ENCODE results near the gene OR10H5. TPM values are rescaled to one million over a fixed set of nuclear protein-coding genes. Genes with fewer than 3 reads are reported as not detected.
"Not testable (repeated sequence)": the region's sequence is repeated elsewhere in the genome, so short reads cannot be mapped to it uniquely, and the experiment has no call there.

Gene OR10H5, protein sequence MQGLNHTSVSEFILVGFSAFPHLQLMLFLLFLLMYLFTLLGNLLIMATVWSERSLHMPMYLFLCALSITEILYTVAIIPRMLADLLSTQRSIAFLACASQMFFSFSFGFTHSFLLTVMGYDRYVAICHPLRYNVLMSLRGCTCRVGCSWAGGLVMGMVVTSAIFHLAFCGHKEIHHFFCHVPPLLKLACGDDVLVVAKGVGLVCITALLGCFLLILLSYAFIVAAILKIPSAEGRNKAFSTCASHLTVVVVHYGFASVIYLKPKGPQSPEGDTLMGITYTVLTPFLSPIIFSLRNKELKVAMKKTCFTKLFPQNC
- not detected for total RNA-seq

DNA sequence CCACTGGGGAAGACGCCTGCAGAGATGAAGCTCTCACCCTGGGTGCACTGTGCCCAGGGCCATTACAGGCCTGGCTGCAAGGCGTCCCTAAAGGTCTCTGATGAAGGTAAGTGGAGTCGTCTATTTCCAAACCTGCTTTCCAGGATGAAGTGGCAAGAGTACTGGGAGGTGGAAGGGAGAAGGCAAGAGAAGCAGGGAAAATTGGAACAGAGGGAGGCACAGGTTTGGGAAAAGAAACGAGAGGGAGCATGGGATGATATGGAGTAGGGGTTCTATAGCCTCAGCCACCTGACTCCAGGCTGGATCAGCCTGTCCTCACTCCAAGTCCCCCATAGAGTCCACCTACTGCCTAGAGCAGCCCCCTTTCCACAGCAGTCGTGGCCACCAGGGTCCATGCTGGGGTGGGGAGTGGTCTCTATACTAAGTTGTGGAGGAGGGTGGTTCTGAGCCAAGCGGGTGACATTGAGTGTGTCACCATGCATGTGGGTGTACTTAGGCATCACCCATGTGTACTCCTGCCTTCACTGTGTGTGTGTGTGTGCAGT, at the start of gene OR10H5:
OR10H5 (plus strand) TSS at position 51 of the 545 bp plus-strand sequence. CDS start 6,388 bp downstream, outside the sequence.
- H3K36me3 Mint-ChIP-seq (ENCODE audit: low read depth) = no peaks in the 10 kb centered on the region
- H3K27me3 Mint-ChIP-seq = peaks cover 19% of the 10 kb centered on the region
- ATAC-seq (replicated peaks) = no peak
- H3K27ac Mint-ChIP-seq = no peak within 1 kb of the TSS
- no peaks in the 10 kb centered on the region for H3K4me1 Mint-ChIP-seq
- no peaks in the 10 kb centered on the region for H3K9me3 Mint-ChIP-seq
- no peak within 1 kb of the TSS for H3K4me3 Mint-ChIP-seq

DNA sequence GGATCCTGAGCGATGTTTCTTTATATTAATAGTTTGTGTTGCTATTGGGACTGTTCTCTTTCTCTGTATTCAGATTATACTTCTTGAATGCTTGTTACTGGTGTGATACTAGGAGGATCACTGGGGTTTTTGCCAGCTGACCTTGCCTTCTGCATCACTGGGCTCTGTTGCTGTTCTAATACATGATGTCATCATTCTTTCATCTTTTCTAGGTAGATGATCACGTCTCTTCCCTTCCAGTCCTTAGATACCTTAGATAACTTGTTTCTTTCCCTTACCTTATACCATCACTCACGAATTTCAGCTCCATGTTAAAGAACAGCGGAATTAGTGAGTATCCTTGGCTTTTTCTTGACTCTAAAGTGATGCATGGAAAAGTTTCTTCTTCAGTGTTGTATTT, 49.7 kb upstream of the OR10H5 start, which contains the start of gene OR10H3:
OR10H3 (plus strand) TSS at position 264 of the 400 bp plus-strand sequence. CDS start 3,408 bp downstream, outside the sequence.
- Mint-ChIP-seq H3K4me1 (no peaks in the 10 kb centered on the region), H3K36me3 (ENCODE audit: low read depth) (no peaks in the 10 kb centered on the region), H3K9me3 (peaks cover 13% of the 10 kb centered on the region), H3K4me3 (no peak within 1 kb of the TSS), H3K27ac (no peak within 1 kb of the TSS), H3K27me3 (peaks cover 9% of the 10 kb centered on the region)
- ATAC-seq (replicated peaks) = no peak

DNA sequence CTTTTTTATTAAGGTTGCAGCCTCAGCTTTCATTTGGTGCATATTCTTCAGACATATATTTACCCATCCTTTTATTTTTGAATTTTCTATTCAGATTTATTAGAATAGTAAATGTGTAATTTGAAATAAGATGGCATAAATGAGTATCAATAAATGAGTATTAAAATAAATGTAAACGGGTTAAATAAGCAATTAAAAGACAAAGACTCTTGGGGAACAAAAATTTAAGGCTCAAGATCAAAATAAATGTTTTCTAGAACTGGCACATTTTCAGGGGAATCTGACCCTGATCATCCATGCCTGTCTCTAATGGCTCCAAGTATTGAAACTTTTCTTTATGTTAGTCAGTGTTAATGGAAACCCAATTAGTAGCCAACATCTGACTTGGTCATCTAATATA, 46.7 kb upstream of the OR10H5 start:
- H3K27me3 Mint-ChIP-seq = peaks cover 19% of the 10 kb centered on the region
- ATAC-seq (replicated peaks) = no peak
- H3K4me1 Mint-ChIP-seq = no peaks in the 10 kb centered on the region
- no peaks in the 10 kb centered on the region for H3K36me3 Mint-ChIP-seq (ENCODE audit: low read depth)
- no peak overlapping the region for H3K27ac Mint-ChIP-seq
- H3K4me3 Mint-ChIP-seq = no peak overlapping the region
- peaks cover 13% of the 10 kb centered on the region for H3K9me3 Mint-ChIP-seq

DNA sequence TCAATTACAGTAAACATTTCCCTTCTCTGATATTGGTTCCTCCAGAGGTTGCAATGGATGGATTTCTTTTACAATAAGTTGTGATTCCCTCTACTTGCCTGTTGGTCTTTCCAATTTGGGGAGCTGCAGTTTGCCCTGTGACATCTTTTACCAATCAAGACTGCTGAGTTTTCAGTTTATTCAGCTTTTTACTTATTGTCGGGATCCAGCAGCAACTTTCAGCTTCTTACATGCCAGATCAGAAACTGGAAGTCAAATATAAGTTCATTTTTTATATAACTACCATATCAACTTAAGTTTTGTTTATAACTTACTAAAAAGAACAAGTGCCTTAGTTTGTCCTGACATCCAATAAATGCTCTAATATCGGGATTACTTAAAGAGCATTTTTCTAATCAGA, 39.2 kb upstream of the OR10H5 start:
- Mint-ChIP-seq H3K36me3 (ENCODE audit: low read depth) (no peaks in the 10 kb centered on the region), H3K4me1 (no peaks in the 10 kb centered on the region), H3K27me3 (peaks cover 31% of the 10 kb centered on the region), H3K4me3 (no peak overlapping the region), H3K27ac (no peak overlapping the region), H3K9me3 (no peaks in the 10 kb centered on the region)
- ATAC-seq (replicated peaks) = no peak

DNA sequence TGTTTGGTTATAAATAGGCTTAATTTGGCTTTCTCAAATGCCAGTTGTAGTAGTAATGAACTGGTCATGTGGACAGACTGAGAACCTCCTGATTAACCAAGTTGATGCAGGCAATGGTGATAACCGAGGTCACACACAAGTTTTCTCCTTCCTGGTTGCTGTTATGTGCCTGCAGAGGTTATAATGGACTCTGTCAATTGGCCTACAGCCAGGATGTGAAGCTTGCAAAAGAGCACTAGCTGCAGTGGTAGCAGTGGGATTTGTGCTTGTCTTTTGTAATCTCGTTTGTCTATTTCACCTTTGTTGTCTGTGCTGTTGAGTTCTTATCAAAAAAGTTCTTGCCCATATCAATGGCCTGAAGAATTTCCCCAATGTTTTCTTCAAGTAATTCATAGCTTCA, 29.1 kb upstream of the OR10H5 start:
- H3K27ac Mint-ChIP-seq = no peak overlapping the region
- H3K9me3 Mint-ChIP-seq = no peaks in the 10 kb centered on the region
- H3K4me1 Mint-ChIP-seq = no peaks in the 10 kb centered on the region
- ATAC-seq (replicated peaks) = no peak
- H3K36me3 Mint-ChIP-seq (ENCODE audit: low read depth) = no peaks in the 10 kb centered on the region
- H3K4me3 Mint-ChIP-seq = no peak overlapping the region
- peaks cover 47% of the 10 kb centered on the region for H3K27me3 Mint-ChIP-seq

DNA sequence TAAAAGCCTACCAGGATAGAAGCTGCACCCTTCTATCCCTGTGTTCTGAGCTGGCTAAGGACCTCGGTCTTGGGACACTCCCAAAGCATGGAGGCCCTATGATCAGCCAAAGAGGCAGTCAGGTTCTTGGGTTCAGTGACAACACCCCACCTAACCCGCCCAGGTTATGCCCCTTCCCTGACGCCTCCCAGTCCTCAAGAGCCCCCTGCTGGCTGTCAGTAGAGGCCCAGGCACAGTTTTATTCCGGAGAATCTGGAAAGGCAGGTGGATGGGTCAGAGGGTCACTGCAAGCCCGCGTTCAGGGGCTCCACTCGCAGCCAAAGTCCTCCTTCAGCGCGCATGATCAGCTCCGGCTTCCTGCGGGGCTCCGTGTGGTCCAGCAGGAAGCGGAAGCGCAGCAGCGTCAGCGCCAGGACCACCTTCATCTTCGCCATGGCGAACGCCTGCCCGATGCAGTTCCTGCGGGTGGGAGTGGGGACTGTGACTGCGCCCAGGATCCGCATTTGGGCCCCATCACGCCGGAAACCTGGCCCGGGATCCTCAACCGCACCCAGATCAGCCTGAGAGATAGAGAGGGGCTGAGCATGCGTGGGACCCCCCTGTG, 27.4 kb upstream of the OR10H5 start:
- peaks cover 36% of the 10 kb centered on the region for H3K27me3 Mint-ChIP-seq
- H3K36me3 Mint-ChIP-seq (ENCODE audit: low read depth) = no peaks in the 10 kb centered on the region
- ATAC-seq (replicated peaks) = no peak
- no peaks in the 10 kb centered on the region for H3K9me3 Mint-ChIP-seq
- H3K4me1 Mint-ChIP-seq = no peaks in the 10 kb centered on the region
- H3K27ac Mint-ChIP-seq = no peak overlapping the region
- no peak overlapping the region for H3K4me3 Mint-ChIP-seq

DNA sequence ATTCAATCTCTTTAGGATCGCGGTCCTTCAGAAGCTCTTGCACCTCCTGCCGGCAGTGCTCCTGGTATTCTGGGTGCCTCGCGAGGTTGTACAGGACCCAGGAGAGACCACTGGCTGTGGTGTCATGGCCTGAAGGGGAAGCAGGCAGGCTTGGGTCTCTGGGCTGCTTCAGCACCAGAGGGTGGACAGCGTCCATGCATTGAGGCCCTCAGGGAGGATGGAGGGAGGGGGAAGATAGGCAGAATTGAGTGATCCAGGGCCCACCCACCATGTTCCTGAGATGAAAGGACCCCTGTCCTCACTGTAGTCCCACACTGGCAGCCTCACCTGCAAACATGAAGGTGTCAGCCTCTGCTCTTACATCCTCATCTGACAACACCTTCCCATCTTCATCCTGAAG, 17.9 kb upstream of the OR10H5 start:
- Mint-ChIP-seq H3K9me3 (no peaks in the 10 kb centered on the region), H3K27me3 (peaks cover 27% of the 10 kb centered on the region), H3K4me3 (no peak overlapping the region), H3K36me3 (ENCODE audit: low read depth) (no peaks in the 10 kb centered on the region), H3K4me1 (no peaks in the 10 kb centered on the region), H3K27ac (no peak overlapping the region)
- no peak for ATAC-seq (replicated peaks)

DNA sequence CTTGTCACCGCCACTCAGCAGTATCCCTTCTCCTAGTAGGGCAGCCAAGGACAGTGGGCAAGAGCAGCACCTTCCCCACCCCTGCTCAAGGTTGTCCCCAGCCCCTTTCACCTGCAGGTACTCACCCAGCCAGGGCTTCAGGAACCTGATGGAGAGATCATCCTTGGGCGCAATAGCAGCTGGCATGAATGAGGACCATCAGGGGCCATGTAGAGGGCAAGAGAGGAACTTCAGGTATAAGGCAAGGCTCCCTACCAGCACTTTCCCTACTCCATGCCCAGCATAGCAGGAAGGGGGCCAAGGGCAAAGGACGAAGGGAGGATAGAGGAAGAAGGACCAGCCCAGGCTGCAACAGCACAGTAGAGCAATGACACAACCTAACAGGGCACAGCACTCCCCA, 13.3 kb upstream of the OR10H5 start:
- peaks cover 39% of the 10 kb centered on the region for H3K27me3 Mint-ChIP-seq
- not testable (repeated sequence) for H3K27ac Mint-ChIP-seq; H3K4me1 Mint-ChIP-seq; H3K9me3 Mint-ChIP-seq; H3K36me3 Mint-ChIP-seq (ENCODE audit: low read depth); H3K4me3 Mint-ChIP-seq; ATAC-seq (replicated peaks)

DNA sequence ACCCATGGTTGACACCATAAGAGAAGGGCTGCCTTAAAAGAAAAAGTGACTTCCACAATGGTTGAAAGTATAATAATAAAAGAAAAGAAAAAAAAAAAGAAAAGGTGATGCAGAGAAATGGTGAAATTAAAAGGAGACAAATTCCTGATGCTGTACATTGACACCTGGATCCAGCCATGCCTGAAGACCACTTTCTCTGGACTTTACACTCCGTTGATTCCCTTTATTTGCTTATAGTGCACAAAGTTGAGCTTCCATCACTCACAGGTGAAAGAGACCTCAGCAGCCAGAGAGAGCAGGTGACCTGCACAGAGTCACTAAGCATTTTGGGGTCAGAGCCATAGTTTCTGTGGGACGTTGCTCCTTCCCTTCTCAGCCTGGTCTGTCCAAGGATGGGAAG, 12.2 kb upstream of the OR10H5 start:
- H3K9me3 Mint-ChIP-seq = no peaks in the 10 kb centered on the region
- H3K4me1 Mint-ChIP-seq = no peaks in the 10 kb centered on the region
- no peak overlapping the region for H3K4me3 Mint-ChIP-seq
- H3K27ac Mint-ChIP-seq = no peak overlapping the region
- peaks cover 38% of the 10 kb centered on the region for H3K27me3 Mint-ChIP-seq
- H3K36me3 Mint-ChIP-seq (ENCODE audit: low read depth) = no peaks in the 10 kb centered on the region
- no peak for ATAC-seq (replicated peaks)

DNA sequence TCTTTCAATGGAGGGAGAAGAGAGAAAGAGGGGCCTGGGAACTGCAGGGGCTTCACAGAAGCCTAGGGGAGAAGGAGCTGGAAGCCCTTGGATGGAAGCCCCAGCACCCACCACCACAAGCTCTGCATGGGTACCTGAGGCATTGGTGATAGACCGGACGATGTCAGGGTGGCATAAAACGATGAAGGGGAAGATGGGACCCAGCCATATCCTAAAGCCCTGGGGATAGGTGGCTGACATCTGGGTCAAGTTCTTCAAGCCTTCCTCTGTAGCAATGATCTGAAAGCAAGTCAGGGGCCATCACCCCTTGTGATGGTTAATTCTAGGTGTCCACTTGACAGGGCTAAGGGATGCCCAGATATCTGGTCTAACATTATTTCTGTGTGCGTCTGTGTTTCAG, 11.2 kb upstream of the OR10H5 start:
- Mint-ChIP-seq H3K27me3 (peaks cover 31% of the 10 kb centered on the region), H3K9me3 (no peaks in the 10 kb centered on the region), H3K4me3 (no peak overlapping the region), H3K27ac (no peak overlapping the region), H3K36me3 (ENCODE audit: low read depth) (no peaks in the 10 kb centered on the region), H3K4me1 (no peaks in the 10 kb centered on the region)
- ATAC-seq (replicated peaks) = no peak

DNA sequence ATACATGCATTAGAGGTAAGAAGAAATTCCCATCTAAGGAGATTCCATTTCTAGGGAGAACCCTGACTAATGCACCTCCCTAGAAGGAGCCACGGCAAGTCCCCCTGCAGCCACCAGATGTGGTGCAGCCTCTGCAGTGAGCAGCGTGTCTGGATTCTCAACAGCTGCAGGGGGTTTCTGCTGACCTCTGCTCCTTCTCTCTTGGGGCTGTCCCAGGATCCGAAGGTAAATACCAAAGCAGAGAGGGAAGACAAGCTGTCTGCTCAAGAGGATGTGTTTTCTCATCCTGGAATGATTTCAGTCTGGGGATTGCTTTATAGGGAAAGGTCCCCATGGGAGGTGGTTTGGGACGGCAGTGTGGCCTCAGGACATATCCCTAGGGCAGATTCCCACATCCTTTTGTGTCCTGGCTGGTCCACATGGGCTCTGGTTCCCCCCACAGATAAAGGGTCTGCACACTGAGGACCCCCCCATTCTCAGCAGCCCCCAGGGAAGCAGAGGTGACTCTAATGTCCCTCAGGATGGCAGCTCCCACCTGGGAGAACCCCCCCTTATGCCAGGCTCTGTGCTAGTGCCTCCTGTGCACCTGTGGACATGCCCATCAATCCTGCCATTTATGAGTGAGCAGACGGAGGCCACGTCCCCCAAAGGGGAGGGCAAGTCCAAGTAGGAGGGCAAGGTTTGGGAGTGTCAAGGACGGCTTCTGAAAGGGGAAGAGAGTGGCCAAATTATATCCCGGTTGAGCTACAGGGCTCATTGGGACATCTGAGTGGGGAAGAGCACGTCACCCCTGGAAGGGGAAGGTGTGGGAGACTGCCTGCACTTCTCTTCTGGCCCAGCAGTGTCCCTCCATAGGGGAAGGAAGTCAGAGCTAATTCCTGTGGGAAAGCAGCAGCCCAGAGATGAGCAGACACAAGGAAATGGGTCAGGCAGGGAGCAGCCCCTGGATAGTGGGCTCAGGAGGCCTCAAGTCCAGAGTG, 10.2 kb upstream of the OR10H5 start:
- H3K36me3 Mint-ChIP-seq (ENCODE audit: low read depth) = no peaks in the 10 kb centered on the region
- ATAC-seq (replicated peaks) = no peak
- H3K4me1 Mint-ChIP-seq = no peaks in the 10 kb centered on the region
- H3K4me3 Mint-ChIP-seq = no peak overlapping the region
- H3K9me3 Mint-ChIP-seq = no peaks in the 10 kb centered on the region
- peaks cover 26% of the 10 kb centered on the region for H3K27me3 Mint-ChIP-seq
- peak overlapping the region; percentile 25 for H3K27ac Mint-ChIP-seq

DNA sequence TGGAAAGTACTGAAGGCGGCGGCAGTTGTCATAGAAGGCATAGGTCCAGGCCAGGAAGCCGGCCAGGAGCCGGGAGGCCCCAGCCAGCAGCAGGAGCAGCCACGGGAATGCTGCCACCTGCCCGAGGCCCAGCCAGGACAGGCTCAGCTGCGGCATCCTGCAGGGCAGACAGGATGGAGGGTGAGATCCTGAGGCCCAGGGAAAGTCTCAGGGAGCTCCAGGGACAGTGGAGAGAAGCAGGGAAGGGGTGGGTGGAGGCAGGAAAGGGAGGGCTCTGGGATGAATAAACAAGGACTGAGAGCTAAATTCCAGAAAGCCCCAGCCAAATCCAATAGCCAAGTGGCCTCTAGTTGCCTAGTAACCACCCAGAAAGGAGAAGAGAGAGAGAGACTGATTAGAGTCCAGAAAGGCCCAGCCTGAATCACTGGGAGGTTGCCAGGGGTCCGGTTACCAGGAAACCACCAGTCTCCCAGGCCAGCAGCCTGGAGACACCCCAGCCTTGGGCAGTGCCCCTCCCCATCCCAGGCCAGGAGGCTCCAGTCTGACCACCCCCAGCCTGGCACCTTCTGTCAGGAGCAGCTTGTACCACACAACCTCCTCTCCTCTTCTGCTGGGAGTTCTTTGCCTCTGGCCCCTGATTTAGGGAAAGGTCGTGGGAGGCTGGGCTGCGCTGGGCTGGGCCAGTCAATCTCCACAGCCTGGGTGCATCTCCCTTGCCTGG, 7.5 kb upstream of the OR10H5 start:
- H3K9me3 Mint-ChIP-seq = no peaks in the 10 kb centered on the region
- H3K27ac Mint-ChIP-seq = no peak overlapping the region
- H3K36me3 Mint-ChIP-seq (ENCODE audit: low read depth) = no peaks in the 10 kb centered on the region
- peaks cover 15% of the 10 kb centered on the region for H3K27me3 Mint-ChIP-seq
- no peak for ATAC-seq (replicated peaks)
- no peaks in the 10 kb centered on the region for H3K4me1 Mint-ChIP-seq
- H3K4me3 Mint-ChIP-seq = no peak overlapping the region

DNA sequence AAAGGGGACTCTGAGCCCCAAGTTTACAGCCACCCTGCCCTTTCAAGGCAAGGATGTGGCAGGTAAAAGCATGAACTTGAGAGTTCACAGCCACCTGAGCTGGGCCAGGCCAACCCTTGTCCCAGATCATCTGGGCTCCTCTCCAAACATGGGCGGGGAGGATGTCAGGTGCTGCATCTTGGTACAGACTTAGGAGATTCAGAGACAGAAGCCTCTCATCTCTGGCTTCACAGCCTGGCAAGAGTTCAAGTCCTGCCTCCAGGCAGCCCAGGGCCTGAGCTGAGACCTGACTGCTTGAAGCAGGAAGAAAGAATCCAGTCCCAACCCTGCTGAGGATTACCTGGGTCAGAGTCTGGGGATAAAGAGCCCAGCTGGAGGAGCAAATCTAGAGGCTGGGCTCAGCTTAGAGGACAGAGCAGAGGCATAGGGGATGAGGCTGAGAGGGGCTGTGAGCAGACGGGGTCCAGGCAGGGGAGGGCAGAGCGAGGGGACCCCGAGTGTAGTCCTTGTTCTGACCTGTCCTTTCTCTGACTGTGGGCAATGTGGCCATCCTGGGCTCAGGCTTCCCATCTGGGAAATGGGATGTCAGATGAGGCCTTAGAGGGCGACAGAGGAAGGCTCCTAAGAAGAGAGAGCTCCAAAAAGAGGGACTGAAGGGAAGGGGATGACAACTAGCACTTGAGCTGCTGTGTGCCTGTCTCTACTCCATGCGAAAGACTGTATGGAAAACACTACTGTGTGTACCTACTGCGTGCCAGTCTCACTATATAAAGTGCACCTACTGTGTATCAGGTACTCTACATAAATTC, 6.6 kb upstream of the OR10H5 start:
- no peaks in the 10 kb centered on the region for H3K36me3 Mint-ChIP-seq (ENCODE audit: low read depth)
- ATAC-seq (replicated peaks) = no peak
- no peak overlapping the region for H3K27ac Mint-ChIP-seq
- H3K4me3 Mint-ChIP-seq = no peak overlapping the region
- H3K9me3 Mint-ChIP-seq = no peaks in the 10 kb centered on the region
- no peaks in the 10 kb centered on the region for H3K4me1 Mint-ChIP-seq
- H3K27me3 Mint-ChIP-seq = peaks cover 11% of the 10 kb centered on the region
